Measurements from ENCODE around the gene SPIRE1. TPM values are rescaled to one million over a fixed set of nuclear protein-coding genes. Genes with fewer than 3 reads are reported as not detected.

SPIRE1 gene
- polyA plus RNA-seq, 1 donor from 2014 or later, result 22.2 TPM

GRCh38 chr18:12637901-12638643 is 19.8 kb downstream of the SPIRE1 start:
- no peak overlapping the region for H2AFZ ChIP-seq (ENCODE audit: low read depth, low read length)
- H3K36me3 ChIP-seq (ENCODE audit: insufficient read depth, low read length), result no peaks in the 10 kb centered on the region
- H3F3A ChIP-seq (ENCODE audit: insufficient read depth, low read length, poor library complexity, severe bottlenecking), result no peaks in the 10 kb centered on the region
- no peaks in the 10 kb centered on the region for H3K9me3 ChIP-seq (ENCODE audit: low read length)
- H3K27me3 ChIP-seq (ENCODE audit: insufficient read depth, low read depth, low read length), result no peaks in the 10 kb centered on the region
- no peak overlapping the region for H3K4me2 ChIP-seq (ENCODE audit: low read length)
- no peaks in the 10 kb centered on the region for H3K79me2 ChIP-seq (replicated peaks; ENCODE audit: insufficient read depth, low read length)
- no peaks in the 10 kb centered on the region for H3K9me2 ChIP-seq (ENCODE audit: insufficient read depth, low read length)
- H3K4me3 ChIP-seq (ENCODE audit: low read length), result no peak overlapping the region
- no peak overlapping the region for H3K27ac ChIP-seq (ENCODE audit: low read length)
- H3K9ac ChIP-seq (ENCODE audit: low read length), result no peak overlapping the region
- no peaks in the 10 kb centered on the region for H4K20me1 ChIP-seq (ENCODE audit: insufficient read depth)
- TF ChIP-seq EZH2 (IDR thresholded peaks at IDR 0.05; ENCODE audit: borderline replicate concordance, insufficient read depth, low read length, poor library complexity, severe bottlenecking) (no peak), REST (IDR thresholded peaks at IDR 0.05; ENCODE audit: borderline replicate concordance) (no peak), RAD21 (conservative IDR thresholded peaks at IDR 0.05) (no peak), SMC3 (conservative IDR thresholded peaks at IDR 0.05; ENCODE audit: poor library complexity) (no peak), TAF1 (IDR thresholded peaks at IDR 0.05; ENCODE audit: low read depth) (no peak), EP300 (conservative IDR thresholded peaks at IDR 0.05; ENCODE audit: poor library complexity, severe bottlenecking) (no peak)

- no peak for TF ChIP-seq REST (IDR thresholded peaks at IDR 0.05; ENCODE audit: borderline replicate concordance)
- no peak for TF ChIP-seq RAD21 (conservative IDR thresholded peaks at IDR 0.05)
- TF ChIP-seq EP300 (conservative IDR thresholded peaks at IDR 0.05; ENCODE audit: poor library complexity, severe bottlenecking), result no peak
- TF ChIP-seq POLR2AphosphoS5 (IDR thresholded peaks at IDR 0.05), result no peak
- no peak for TF ChIP-seq TAF1 (IDR thresholded peaks at IDR 0.05; ENCODE audit: low read depth)
- TF ChIP-seq MXI1 (conservative IDR thresholded peaks at IDR 0.05; ENCODE audit: poor library complexity, severe bottlenecking), result no peak
- TF ChIP-seq SMC3 (conservative IDR thresholded peaks at IDR 0.05; ENCODE audit: poor library complexity), result no peak
- no peak for TF ChIP-seq CTCF (IDR thresholded peaks at IDR 0.05; ENCODE audit: poor library complexity, severe bottlenecking)
- no peak for TF ChIP-seq EZH2 (IDR thresholded peaks at IDR 0.05; ENCODE audit: borderline replicate concordance, insufficient read depth, low read length, poor library complexity, severe bottlenecking)
- Histone ChIP-seq H3K79me2 (replicated peaks; ENCODE audit: insufficient read depth, low read length) (no peaks in the 10 kb centered on the region), H4K20me1 (ENCODE audit: insufficient read depth) (no peaks in the 10 kb centered on the region), H3K4me3 (ENCODE audit: low read length) (no peak overlapping the region), H3K9me3 (ENCODE audit: low read length) (no peaks in the 10 kb centered on the region), H3K9me2 (ENCODE audit: insufficient read depth, low read length) (no peaks in the 10 kb centered on the region), H3K36me3 (ENCODE audit: insufficient read depth, low read length) (no peaks in the 10 kb centered on the region), H3K4me2 (ENCODE audit: low read length) (no peak overlapping the region), H3K9ac (ENCODE audit: low read length) (no peak overlapping the region), H3F3A (ENCODE audit: insufficient read depth, low read length, poor library complexity, severe bottlenecking) (no peaks in the 10 kb centered on the region), H2AFZ (ENCODE audit: low read depth, low read length) (no peak overlapping the region), H3K27ac (ENCODE audit: low read length) (no peak overlapping the region), H3K27me3 (ENCODE audit: insufficient read depth, low read depth, low read length) (no peaks in the 10 kb centered on the region)
Observed at GRCh38 chr18:12637393-12637792, 20.5 kb downstream of the SPIRE1 start.

Measured in neural cell (in vitro differentiated cells).